Heart left ventricle (tissue), 16 donors: ENCODE measurements around the gene UBE2E2. TPM values are rescaled to one million over a fixed set of nuclear protein-coding genes. Genes with fewer than 3 reads are reported as not detected.

Experiments
- ATAC-seq, 4 donors: fragments of 200-7000 bp; cut with Tn5 transposase; one replicate each; pipeline ENCODE4 v1.9.1; 2020 to 2022; ENCODE audit warnings: moderate library complexity in 4 of 4, mild to moderate bottlenecking in 3 of 4, moderate number of reproducible peaks in 1 of 4
- DNase-seq, 5 donors: peaks; one replicate each; pipeline ENCODE4 v3.0.0-alpha.2; 2020
- H3K27ac ChIP-seq, 12 donors: fragments of 200-600 bp; sonication (generic) in 4 of 12; one replicate each; pipeline versions ENCODE4 v1.5.0 to v1.8.0; 2016 to 2022; ENCODE audit warnings: mild to moderate bottlenecking in 2 of 12
- H3K27me3 ChIP-seq, 9 donors: fragments of 200-600 bp; sonication (generic) in 2 of 9; one replicate each; pipeline versions ENCODE4 v1.5.1 to v1.8.0; 2016 to 2022; ENCODE audit warnings: mild to moderate bottlenecking in 3 of 9
- H3K36me3 ChIP-seq, 9 donors: fragments of 200-600 bp; sonication (generic) in 2 of 9; one replicate each; pipeline versions ENCODE4 v1.5.0 to v1.8.0; 2018 to 2022; ENCODE audit warnings: mild to moderate bottlenecking in 2 of 9
- H3K4me1 ChIP-seq, 12 donors: fragments of 200-600 bp; sonication (generic) in 4 of 12; one replicate each; pipeline versions ENCODE4 v1.5.0 to v1.8.0; 2016 to 2022; ENCODE audit warnings: mild to moderate bottlenecking in 3 of 12
- H3K4me3 ChIP-seq, 12 donors: fragments of 200-600 bp; sonication (generic) in 4 of 12; one replicate each; pipeline versions ENCODE4 v1.5.0 to v1.8.0; 2017 to 2022; ENCODE audit warnings: mild to moderate bottlenecking in 9 of 12, moderate library complexity in 4 of 12
- H3K9me3 ChIP-seq, 12 donors: fragments of 200-600 bp; sonication (generic) in 4 of 12; one replicate each; pipeline versions ENCODE4 v1.5.0 to v1.8.0; 2016 to 2022; ENCODE audit warnings: mild to moderate bottlenecking in 1 of 12
- CTCF ChIP-seq, 12 donors: fragments of 200-600 bp; sonication (generic) in 4 of 12; IDR thresholded peaks; one replicate each; pipeline versions ENCODE4 v1.5.0 to v1.8.0; 2018 to 2022; ENCODE audit warnings: antibody characterized with exemption in 12 of 12, mild to moderate bottlenecking in 5 of 12
- POLR2A ChIP-seq, 2 donors: fragments of 450-650 bp; IDR thresholded peaks; one replicate each; pipeline ENCODE4 v1.6.1; 2017; ENCODE audit warnings: antibody characterized with exemption in 2 of 2, mild to moderate bottlenecking in 2 of 2, moderate library complexity in 2 of 2
- WGBS, 4 donors: extraction: QIAGEN DNeasy Blood & Tissue Kit in 2 of 4; methylation state at CpG; one replicate each; pipeline versions ENCODE4 v1.1.5 to v1.1.7; 2013 to 2018; 5-methylcytosine and 5-hydroxymethylcytosine counted together
- intact Hi-C, 10 donors: fragments of 100-400 bp; cut with DNase I; formaldehyde crosslinking; loops; one replicate each; pipeline versions ENCODE4 v1.11.1 to v1.14.2; 2022
- polyA plus RNA-seq, 2 donors: library from polyadenylated mRNA; stranded (reverse); fragments of 200-250 nt; gene quantifications; one replicate each; pipeline ENCODE4 v1.2.3, GENCODE V29; 2013
- total RNA-seq, 9 donors: library from RNA; depleted of rRNA in 2 of 9; stranded (reverse); fragments of >200 nt in 2 of 9; fragmentation: NEBNext Ultra II Directional in 3 of 9; extraction: Animal tissue kit (Norgen Biotek cat#: 25700) in 3 of 9; gene quantifications; one replicate each; pipeline versions ENCODE4 v1.1.0 to v1.2.4, GENCODE V29; 2016 to 2023
- donor health status: ischemic (EF 13 %, LVEDD 7.1; RV severe dilation, severe dysfunction).
- donor health status: healthy with polysubstance abuse.
- donor health status: DM: no; HTN: yes; CAD: no.
- donor health status: DM: no; HTN: no; CAD: no.
- donor health status: ischemic (EF 25% LVEDD 6.9; RV normal size, moderate dysfunction).
- donor health status: ischemic (EF 25% LVEDD 5.7; RV mildly dilated, moderate dysfunction).
- donor health status: healthy.
- donor health status: DM: yes; HTN: yes; CAD: no.
- donor health status: ischemic (EF 35%, LVEDD 5.7; RV mildly dilated, moderate dysfunction).
- donor health status: nonischemic (EF 11% LVEDD 7.7; RV severe dilation, severe dysfunction).
- donor health status: DM: yes; HTN: yes; CAD: no.
- donor health status: PGD.
- donor health status: ischemic (EF 29% LVEDD 5.4; RV normal size, mild dysfunction).
- donor health status: nonischemic (EF 23%, LVEDD 6.1; RV moderate dilation, normal function).

Gene UBE2E2
- total and polyA plus RNA-seq, 11 donors: 21.9 to 63.9 (median 50.8) TPM

GRCh38 chr3:23276913-23277658 is 74.0 kb downstream of the UBE2E2 start:
- DNase-seq: no peak
- TF ChIP-seq CTCF (IDR thresholded peaks at IDR 0.05) (no peak), POLR2A (IDR thresholded peaks at IDR 0.05) (no peak)
- H3K4me3 ChIP-seq: no peak overlapping the region
- no peak overlapping the region for H3K27ac ChIP-seq
- H3K36me3 ChIP-seq: no peaks in the 10 kb centered on the region
- WGBS, 4 donors: 66 to 78% (median 69%) methylated on average over 7 of the region's 7 CpGs
- peaks cover 0 to 9% (median 0%) of the 10 kb centered on the region in 12 donors for H3K9me3 ChIP-seq
- H3K4me1 ChIP-seq: peaks cover 0 to 38% (median 4%) of the 10 kb centered on the region in 12 donors
- no peaks in the 10 kb centered on the region for H3K27me3 ChIP-seq
- intact Hi-C loops: no loop called here
- no peak for ATAC-seq

- TF ChIP-seq CTCF (IDR thresholded peaks at IDR 0.05): no peak
- no peaks in the 10 kb centered on the region for H3K27me3 ChIP-seq
- intact Hi-C loops: no loop called here
- H3K4me1 ChIP-seq: peaks cover 0 to 38% (median 4%) of the 10 kb centered on the region in 12 donors
- no peak overlapping the region for H3K4me3 ChIP-seq
- DNase-seq (no peak), ATAC-seq (no peak)
- WGBS, 4 donors: 67 to 94% (median 79%) methylated on average over 3 of the region's 3 CpGs
- peaks cover 0 to 3% (median 0%) of the 10 kb centered on the region in 12 donors for H3K9me3 ChIP-seq
- no peaks in the 10 kb centered on the region for H3K36me3 ChIP-seq
- H3K27ac ChIP-seq: no peak overlapping the region
These were observed 74.6 kb downstream of the UBE2E2 start for GRCh38 chr3:23277688-23278087.

DNA sequence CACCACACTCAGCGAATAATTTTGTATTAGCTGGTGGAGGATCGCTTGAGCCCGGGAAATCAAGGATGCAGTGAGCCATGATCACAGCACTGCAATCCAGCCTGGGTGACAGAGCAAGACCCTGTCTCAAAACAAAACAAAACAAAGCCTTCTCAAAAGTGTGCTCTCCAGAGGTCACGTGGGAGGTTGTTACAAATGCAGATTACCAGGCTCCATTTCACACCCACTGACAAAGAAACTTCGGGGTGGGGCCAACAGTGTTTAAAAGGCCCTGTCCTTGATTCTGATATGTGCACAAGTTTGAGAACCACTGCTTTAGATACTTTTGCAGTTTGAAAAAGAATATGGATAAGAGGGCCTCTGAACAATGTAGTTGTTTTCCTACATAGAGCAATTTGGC is 80.5 kb downstream of the UBE2E2 start:
- Histone ChIP-seq H3K27me3 (no peaks in the 10 kb centered on the region), H3K9me3 (peaks cover 0 to 26% (median 6%) of the 10 kb centered on the region in 12 donors), H3K4me3 (no peak overlapping the region), H3K36me3 (no peaks in the 10 kb centered on the region), H3K27ac (no peak overlapping the region), H3K4me1 (peaks cover 0 to 19% (median 0%) of the 10 kb centered on the region in 12 donors)
- intact Hi-C loops: no loop called here
- no peak for ATAC-seq
- WGBS, 4 donors: 86 to 93% (median 90%) methylated on average over 5 of the region's 5 CpGs
- TF ChIP-seq CTCF (IDR thresholded peaks at IDR 0.05) (no peak), POLR2A (IDR thresholded peaks at IDR 0.05) (no peak)
- no peak for DNase-seq

- no peak overlapping the region for H3K4me3 ChIP-seq
- H3K27me3 ChIP-seq: no peaks in the 10 kb centered on the region
- intact Hi-C loops: no loop called here
- no peaks in the 10 kb centered on the region for H3K36me3 ChIP-seq
- WGBS, 4 donors: 56 to 91% (median 77%) methylated on average over 1 of the region's 1 CpG
- H3K27ac ChIP-seq: no peak overlapping the region
- ATAC-seq (no peak), DNase-seq (no peak)
- no peak for TF ChIP-seq CTCF (IDR thresholded peaks at IDR 0.05)
- TF ChIP-seq POLR2A (IDR thresholded peaks at IDR 0.05): no peak
- peaks cover 0 to 26% (median 6%) of the 10 kb centered on the region in 12 donors for H3K9me3 ChIP-seq
- peaks cover 0 to 5% (median 0%) of the 10 kb centered on the region in 12 donors for H3K4me1 ChIP-seq
These were observed 85.2 kb downstream of the UBE2E2 start for GRCh38 chr3:23288286-23288685.
